Stimulated activated CD8-positive, alpha-beta memory T cell treated with anti-CD3 and anti-CD28 coated beads, Interleukin-2, amount 100 ng/mL, for 48 hours (primary cell): ENCODE measurements around the gene SCYGR6.
"Not testable (repeated sequence)": the region's sequence is repeated elsewhere in the genome, so short reads cannot be mapped to it uniquely, and the experiment has no call there.

Experiments used
- DNase-seq, 2 donors: peaks; one replicate each; pipeline ENCODE4 v3.0.0-alpha.2; 2020; ENCODE audit warnings: low read depth in 2 of 2

The SCYGR6 gene

GRCh38 chr2:227724394-227725039 is at the start of gene SCYGR6:
Gene SCYGR6, minus strand, starts transcription at chr2:227724757. Its CDS starts 0 bp downstream, at chr2:227724757.
- DNase-seq: no peak

GRCh38 chr2:227774011-227774624 is 49.6 kb upstream of the SCYGR6 start:
- no peak for DNase-seq

- no peak for DNase-seq
Observed at GRCh38 chr2:227772932-227773331, 48.4 kb upstream of the SCYGR6 start.

GRCh38 chr2:227772197-227772661 is 47.7 kb upstream of the SCYGR6 start:
- DNase-seq: no peak

- DNase-seq: no peak
Observed at GRCh38 chr2:227767830-227768229, 43.3 kb upstream of the SCYGR6 start.

- DNase-seq: peak; percentile 35 to 49
Observed at GRCh38 chr2:227766373-227766883, 41.9 kb upstream of the SCYGR6 start.

GRCh38 chr2:227765788-227766372 is 41.3 kb upstream of the SCYGR6 start:
- DNase-seq: no peak

- no peak for DNase-seq
Observed at GRCh38 chr2:227761740-227762476, 37.4 kb upstream of the SCYGR6 start.

- no peak for DNase-seq
Observed at GRCh38 chr2:227759411-227760118, 35.0 kb upstream of the SCYGR6 start.

- DNase-seq: not testable (repeated sequence)
Observed at GRCh38 chr2:227756261-227756660, 31.7 kb upstream of the SCYGR6 start.

- DNase-seq: no peak
Observed at GRCh38 chr2:227748079-227748478, 23.5 kb upstream of the SCYGR6 start.

- DNase-seq: no peak
Observed at GRCh38 chr2:227745594-227745993, 21.0 kb upstream of the SCYGR6 start, which contains the start of gene SCYGR8. Gene SCYGR8, plus strand, starts transcription at chr2:227745894. Its CDS starts 0 bp downstream, at chr2:227745894.

- DNase-seq: peak in 1 of 2 donors; percentile 3
Observed at GRCh38 chr2:227740705-227741104, 16.1 kb upstream of the SCYGR6 start.

GRCh38 chr2:227739351-227739750 is 14.8 kb upstream of the SCYGR6 start:
- no peak for DNase-seq

GRCh38 chr2:227728035-227728434 is 3.5 kb upstream of the SCYGR6 start, which contains the start of gene SCYGR7:
Gene SCYGR7, plus strand, starts transcription at chr2:227728335. Its CDS starts 0 bp downstream, at chr2:227728335.
- DNase-seq: no peak

GRCh38 chr2:227722821-227723220 is 1.7 kb downstream of the SCYGR6 start:
- DNase-seq: not testable (repeated sequence)

GRCh38 chr2:227720680-227721079 is 3.9 kb downstream of the SCYGR6 start:
- DNase-seq: no peak

- no peak for DNase-seq
Observed at GRCh38 chr2:227719641-227720040, 4.9 kb downstream of the SCYGR6 start.

GRCh38 chr2:227717687-227718567 is 6.6 kb downstream of the SCYGR6 start, which contains the start of gene SLC19A3:
Gene SLC19A3, minus strand, starts transcription at chr2:227718028. Its CDS starts 15,710 bp downstream, at chr2:227702318.
- no peak for DNase-seq

GRCh38 chr2:227716501-227716900 is 8.1 kb downstream of the SCYGR6 start:
- no peak for DNase-seq
